ENCODE measurements around the gene RAB40B. TPM values are rescaled to one million over a fixed set of nuclear protein-coding genes. Genes with fewer than 3 reads are reported as not detected.

The RAB40B gene
- total RNA-seq, 6 experiments from 2014 or later, result 3.7 to 12.5 (median 9.3) TPM

- Histone ChIP-seq H3K9me3 (no peaks in the 10 kb centered on the region), H3K27ac (no peak overlapping the region), H3K4me3 (no peak overlapping the region), H3K36me3 (peaks cover 0 to 89% (median 11%) of the 10 kb centered on the region in 4 donors), H3K4me1 (no peaks in the 10 kb centered on the region), H3K27me3 (no peaks in the 10 kb centered on the region)
- intact Hi-C loops (cut with DNase I), result no loop called here
- TF ChIP-seq POLR2A (IDR thresholded peaks at IDR 0.05) (no peak), CTCF (IDR thresholded peaks at IDR 0.05) (no peak)
- no peak for DNase-seq
- WGBS (ENCODE audit: insufficient coverage, low coverage, low lambda C conversion rate, missing lambda C conversion rate), result 92% methylated on average over 8 of the region's 10 CpGs
- no peak for ATAC-seq
Observed at GRCh38 chr17:82619641-82620040, 78.9 kb downstream of the RAB40B start.

- no peak for TF ChIP-seq CTCF (IDR thresholded peaks at IDR 0.05)
- no peak for TF ChIP-seq POLR2A (IDR thresholded peaks at IDR 0.05)
- no peak overlapping the region for H3K4me3 ChIP-seq
- WGBS (ENCODE audit: insufficient coverage, low coverage, low lambda C conversion rate, missing lambda C conversion rate), result 82% methylated on average over 5 of the region's 7 CpGs
- H3K27ac ChIP-seq, result no peak overlapping the region
- no peak for DNase-seq
- H3K27me3 ChIP-seq, result no peaks in the 10 kb centered on the region
- H3K4me1 ChIP-seq, result no peaks in the 10 kb centered on the region
- ATAC-seq, result no peak
- peaks cover 0 to 89% (median 10%) of the 10 kb centered on the region in 4 donors for H3K36me3 ChIP-seq
- H3K9me3 ChIP-seq, result no peaks in the 10 kb centered on the region
- intact Hi-C loops (cut with DNase I), result no loop called here
Observed at GRCh38 chr17:82619211-82619610, 79.3 kb downstream of the RAB40B start.

- TF ChIP-seq POLR2A (IDR thresholded peaks at IDR 0.05) (no peak), CTCF (IDR thresholded peaks at IDR 0.05) (no peak)
- intact Hi-C loops (cut with DNase I), result no loop called here
- H3K27me3 ChIP-seq, result no peaks in the 10 kb centered on the region
- H3K36me3 ChIP-seq, result peaks cover 0 to 64% (median 9%) of the 10 kb centered on the region in 4 donors
- no peak for DNase-seq
- H3K9me3 ChIP-seq, result no peaks in the 10 kb centered on the region
- no peaks in the 10 kb centered on the region for H3K4me1 ChIP-seq
- WGBS (ENCODE audit: insufficient coverage, low coverage, low lambda C conversion rate, missing lambda C conversion rate), result 78% methylated on average over 11 of the region's 22 CpGs
- H3K27ac ChIP-seq, result no peak overlapping the region
- ATAC-seq, result no peak
- H3K4me3 ChIP-seq, result no peak overlapping the region
Observed at GRCh38 chr17:82616021-82616711, 82.3 kb downstream of the RAB40B start.

- no peaks in the 10 kb centered on the region for H3K9me3 ChIP-seq
- DNase-seq, result no peak
- TF ChIP-seq CTCF (IDR thresholded peaks at IDR 0.05) (no peak), POLR2A (IDR thresholded peaks at IDR 0.05) (no peak)
- H3K36me3 ChIP-seq, result peaks cover 0 to 56% (median 9%) of the 10 kb centered on the region in 4 donors
- peak in 1 of 4 donors; percentile 29 for ATAC-seq
- no peak overlapping the region for H3K4me3 ChIP-seq
- H3K27me3 ChIP-seq, result no peaks in the 10 kb centered on the region
- WGBS (ENCODE audit: insufficient coverage, low coverage, low lambda C conversion rate, missing lambda C conversion rate), result 90% methylated on average over 25 of the region's 45 CpGs
- intact Hi-C loops (cut with DNase I), result no loop called here
- H3K27ac ChIP-seq, result no peak overlapping the region
- no peaks in the 10 kb centered on the region for H3K4me1 ChIP-seq
Observed at GRCh38 chr17:82615084-82616020, 83.1 kb downstream of the RAB40B start.

Measured in right lobe of liver (tissue), 6 donors.